HFFc6 (cell line): ENCODE data around the gene RER1. TPM values are rescaled to one million over a fixed set of nuclear protein-coding genes. Genes with fewer than 3 reads are reported as not detected.

Experiments used
- DNase-seq: peaks from one replicate; pipeline ENCODE4 v3.0.0-alpha.2; 2018
- H3K27ac Mint-ChIP-seq: 2 replicates; pipeline ENCODE4 v1.8.0; 2020; ENCODE audit warnings: mild to moderate bottlenecking, mixed read lengths
- H3K27me3 Mint-ChIP-seq: 2 replicates; pipeline ENCODE4 v1.8.0; 2021; ENCODE audit warnings: mild to moderate bottlenecking, moderate library complexity, mixed read lengths; ENCODE audit not compliant: insufficient read depth
- H3K36me3 Mint-ChIP-seq: 2 replicates; pipeline ENCODE4 v1.8.0; 2021; ENCODE audit warnings: low read depth, mixed read lengths
- H3K4me1 Mint-ChIP-seq: 2 replicates; pipeline ENCODE4 v1.8.0; 2020; ENCODE audit warnings: low read depth, mixed read lengths
- H3K4me3 Mint-ChIP-seq: 2 replicates; pipeline ENCODE4 v1.8.0; 2020; ENCODE audit warnings: mild to moderate bottlenecking, moderate library complexity, mixed read lengths
- H3K9me3 Mint-ChIP-seq: 2 replicates; pipeline ENCODE4 v1.8.0; 2020; ENCODE audit warnings: mild to moderate bottlenecking, mixed read lengths
- total RNA-seq, 6 experiments: library from RNA; stranded (reverse); fragmentation: NEBNext Ultra II Directional; extraction: Animal tissue kit (Norgen Biotek cat#: 25700); gene quantifications; 2 replicates in 1 of 6; 3 replicates in 5 of 6; pipeline ENCODE4 v1.2.3, GENCODE V29; 2021
- TF ChIP-seq, protein P1 (sequence below): fragments of 200-600 bp; sonication (generic); IDR thresholded peaks from 2 replicates; pipeline ENCODE4 v1.5.0; 2021; ENCODE audit warnings: antibody characterized with exemption, mild to moderate bottlenecking

RER1 gene
- total RNA-seq, 6 experiments from 2014 or later: 254 to 303 (median 283) TPM

GRCh38 chr1:2402420-2402819 is 10.8 kb downstream of the RER1 start:
- H3K9me3 Mint-ChIP-seq: no peaks in the 10 kb centered on the region
- TF ChIP-seq, protein P1, sequence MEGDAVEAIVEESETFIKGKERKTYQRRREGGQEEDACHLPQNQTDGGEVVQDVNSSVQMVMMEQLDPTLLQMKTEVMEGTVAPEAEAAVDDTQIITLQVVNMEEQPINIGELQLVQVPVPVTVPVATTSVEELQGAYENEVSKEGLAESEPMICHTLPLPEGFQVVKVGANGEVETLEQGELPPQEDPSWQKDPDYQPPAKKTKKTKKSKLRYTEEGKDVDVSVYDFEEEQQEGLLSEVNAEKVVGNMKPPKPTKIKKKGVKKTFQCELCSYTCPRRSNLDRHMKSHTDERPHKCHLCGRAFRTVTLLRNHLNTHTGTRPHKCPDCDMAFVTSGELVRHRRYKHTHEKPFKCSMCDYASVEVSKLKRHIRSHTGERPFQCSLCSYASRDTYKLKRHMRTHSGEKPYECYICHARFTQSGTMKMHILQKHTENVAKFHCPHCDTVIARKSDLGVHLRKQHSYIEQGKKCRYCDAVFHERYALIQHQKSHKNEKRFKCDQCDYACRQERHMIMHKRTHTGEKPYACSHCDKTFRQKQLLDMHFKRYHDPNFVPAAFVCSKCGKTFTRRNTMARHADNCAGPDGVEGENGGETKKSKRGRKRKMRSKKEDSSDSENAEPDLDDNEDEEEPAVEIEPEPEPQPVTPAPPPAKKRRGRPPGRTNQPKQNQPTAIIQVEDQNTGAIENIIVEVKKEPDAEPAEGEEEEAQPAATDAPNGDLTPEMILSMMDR: no peak
- H3K36me3 Mint-ChIP-seq: peaks cover 29% of the 10 kb centered on the region
- DNase-seq: no peak
- H3K4me3 Mint-ChIP-seq: no peak overlapping the region
- peaks cover 2% of the 10 kb centered on the region; the same call in 1 of the 2 replicates for H3K27me3 Mint-ChIP-seq
- no peak overlapping the region; the same call in 1 of the 2 replicates for H3K27ac Mint-ChIP-seq
- H3K4me1 Mint-ChIP-seq: peaks cover 11% of the 10 kb centered on the region

GRCh38 chr1:2403273-2403672 is 11.6 kb downstream of the RER1 start:
- Mint-ChIP-seq H3K4me1 (peaks cover 11% of the 10 kb centered on the region), H3K4me3 (no peak overlapping the region), H3K9me3 (no peaks in the 10 kb centered on the region), H3K27me3 (peaks cover 3% of the 10 kb centered on the region; the same call in 1 of the 2 replicates), H3K27ac (no peak overlapping the region), H3K36me3 (peaks cover 29% of the 10 kb centered on the region)
- no peak for DNase-seq
- TF ChIP-seq, protein P1: no peak

DNA sequence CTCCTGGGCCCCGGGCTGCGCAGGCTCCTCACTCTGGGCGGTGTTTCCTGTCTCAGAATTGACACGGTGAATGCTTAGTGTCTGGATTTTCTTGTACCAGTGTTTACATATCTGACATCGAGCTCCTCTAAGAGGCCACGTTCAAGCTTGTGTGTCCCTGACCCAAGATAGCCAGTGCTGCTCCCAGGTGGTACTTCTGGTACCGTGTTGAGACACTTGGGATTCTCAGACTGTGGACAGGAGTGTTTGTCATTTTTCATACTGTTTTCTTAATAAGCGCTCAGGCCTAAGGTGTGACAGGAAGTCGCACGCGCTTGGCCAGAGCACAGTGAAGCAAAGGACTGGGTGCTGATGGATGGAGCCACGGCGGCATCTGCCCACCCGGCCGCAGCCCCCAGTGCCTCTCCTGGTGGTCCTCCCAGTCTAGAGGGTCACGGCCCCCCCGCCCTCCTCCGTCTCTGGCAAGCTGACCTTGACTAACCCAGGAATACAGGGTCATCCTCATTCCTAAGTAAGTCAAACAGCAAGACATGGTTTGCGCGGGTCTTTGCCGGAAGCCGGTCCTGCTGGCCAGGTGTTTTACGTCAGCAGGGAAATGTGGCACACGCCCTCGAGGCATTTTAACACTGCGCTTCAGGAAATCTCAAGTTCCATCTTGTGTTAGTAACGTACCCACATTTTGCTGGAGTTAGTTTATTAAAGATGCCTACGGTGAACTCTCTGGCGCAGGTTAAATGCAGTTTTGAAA is 12.7 kb downstream of the RER1 start:
- H3K4me1 Mint-ChIP-seq: peaks cover 11% of the 10 kb centered on the region
- no peak overlapping the region for H3K4me3 Mint-ChIP-seq
- 0 out of 2 replicates have a peak overlapping the region, but pooled peaks have one; percentile 51 for H3K27ac Mint-ChIP-seq
- peaks cover 5% of the 10 kb centered on the region for H3K27me3 Mint-ChIP-seq
- H3K36me3 Mint-ChIP-seq: peaks cover 25% of the 10 kb centered on the region
- TF ChIP-seq, protein P1: no peak
- H3K9me3 Mint-ChIP-seq: no peaks in the 10 kb centered on the region
- DNase-seq: no peak

DNA sequence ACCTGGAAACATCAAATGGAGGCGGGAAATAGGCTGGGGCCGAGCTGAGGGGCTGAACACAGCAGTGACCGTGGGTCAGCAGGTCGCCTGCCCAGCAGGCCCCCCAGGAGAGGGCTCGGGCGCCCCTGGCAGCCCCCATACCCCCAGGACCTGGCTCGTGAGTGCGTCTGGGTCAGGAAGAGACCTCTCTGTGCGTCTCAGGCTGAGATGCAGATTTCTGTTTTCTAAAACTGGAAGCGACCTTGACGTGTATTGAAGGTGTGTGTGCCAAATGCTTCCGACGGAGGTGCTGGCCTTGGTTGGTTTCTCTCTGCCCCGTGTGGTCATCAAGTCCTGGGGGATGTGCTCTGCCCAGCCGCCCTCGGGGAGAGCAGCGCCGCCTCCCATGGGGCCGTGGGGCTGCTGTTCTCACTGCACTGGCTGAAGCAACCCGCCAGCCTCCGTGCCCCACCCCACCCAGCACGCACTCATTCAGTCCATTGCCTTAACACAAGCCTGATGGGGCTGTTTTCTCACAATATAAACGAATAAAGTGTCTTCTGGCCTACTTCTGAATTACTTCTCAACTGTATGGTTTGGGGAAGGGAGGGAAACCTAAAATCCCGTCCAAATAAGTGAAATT is 13.4 kb downstream of the RER1 start:
- DNase-seq: no peak

GRCh38 chr1:2405588-2406295 is 14.1 kb downstream of the RER1 start:
- Mint-ChIP-seq H3K4me3 (no peak overlapping the region; the same call in 1 of the 2 replicates), H3K36me3 (peaks cover 14% of the 10 kb centered on the region), H3K4me1 (peaks cover 12% of the 10 kb centered on the region), H3K9me3 (no peaks in the 10 kb centered on the region), H3K27ac (peak overlapping the region; percentile 65), H3K27me3 (peaks cover 5% of the 10 kb centered on the region)
- no peak for DNase-seq
- TF ChIP-seq, protein P1: no peak

More for the DNA sequence above, 13.4 kb downstream of the RER1 start:
- Mint-ChIP-seq H3K4me3 (no peak overlapping the region), H3K27ac (peak overlapping the region; percentile 65), H3K36me3 (peaks cover 22% of the 10 kb centered on the region), H3K27me3 (peaks cover 5% of the 10 kb centered on the region), H3K9me3 (no peaks in the 10 kb centered on the region), H3K4me1 (peaks cover 11% of the 10 kb centered on the region)
- TF ChIP-seq, protein P1: no peak
